ENCODE measurements around the gene TMSB4Y.

GRCh38 chrY:13703568-13703968, at the start of gene TMSB4Y:
- TF ChIP-seq CTCF (conservative IDR thresholded peaks at IDR 0.05) (no peak), ZFX (IDR thresholded peaks at IDR 0.05) (no peak)

Data from C4-2B (cell line).